SK-N-SH (cell line): ENCODE results near the gene TSPAN11. TPM values are rescaled to one million over a fixed set of nuclear protein-coding genes. Genes with fewer than 3 reads are reported as not detected.

Source experiments
- CTCF ChIA-PET: fragments of 300-600, 350-600 bp; formaldehyde crosslinking; extraction: SDS; loops from one replicate; lab custom pipeline; 2021; lab: Yijun Ruan, JAX
- POLR2A ChIA-PET: fragments of 350-600 bp; sonication (Branson Sonifier 250); formaldehyde crosslinking; extraction: SDS; loops from one replicate; lab custom pipeline; 2020; ENCODE audit warnings: antibody characterized with exemption, inconsistent platforms; lab: Yijun Ruan, JAX
- DNase-seq: peaks from one replicate; pipeline ENCODE4 v3.0.0; 2012
- H2AFZ ChIP-seq: fragments of 200-600 bp; sonication (generic); 2 replicates; pipeline ENCODE4 v1.8.1; 2016; ENCODE audit warnings: antibody characterized with exemption, mild to moderate bottlenecking, low read depth
- H3F3A ChIP-seq: fragments of 200-600 bp; sonication (generic); replicated peaks from 2 replicates; pipeline ENCODE3; 2016; ENCODE audit warnings: antibody characterized with exemption, mild to moderate bottlenecking; ENCODE audit not compliant: insufficient read depth
- H3K27ac ChIP-seq, 2 experiments: fragments of 200-500 bp in 1 of 2; fragments of 200-600 bp in 1 of 2; sonication (Bioruptor generic) in 1 of 2; sonication (generic), shearing (Covaris generic) in 1 of 2; 2 replicates each; pipeline versions ENCODE4 v1.5.1 to v1.6.1; 2014 to 2016; ENCODE audit warnings: low read depth in 2 of 2, inconsistent platforms in 1 of 2, low read length in 1 of 2, mild to moderate bottlenecking in 1 of 2, mixed read lengths in 1 of 2
- H3K27me3 ChIP-seq: fragments of 200-600 bp; sonication (generic), shearing (Covaris generic); 2 replicates; pipeline ENCODE4 v1.6.1; 2016; ENCODE audit warnings: mixed run types; ENCODE audit not compliant: insufficient read depth
- H3K36me3 ChIP-seq, 2 experiments: fragments of 200-500 bp in 1 of 2; fragments of 200-600 bp in 1 of 2; sonication (Bioruptor generic) in 1 of 2; sonication (generic) in 1 of 2; replicated peaks in 1 of 2; 2 replicates each; pipeline versions ENCODE3 to v1.5.1; 2014 to 2016; ENCODE audit warnings: low read length in 1 of 2, mild to moderate bottlenecking in 1 of 2; ENCODE audit not compliant: insufficient read depth in 2 of 2, control insufficient read depth in 1 of 2
- H3K4me1 ChIP-seq, 2 experiments: fragments of 200-500 bp in 1 of 2; fragments of 200-600 bp in 1 of 2; sonication (Bioruptor generic) in 1 of 2; sonication (generic), shearing (Covaris generic) in 1 of 2; 2 replicates each; pipeline versions ENCODE4 v1.5.1 to v1.6.1; 2014 to 2016; ENCODE audit warnings: low read depth in 1 of 2, low read length in 1 of 2, mixed run types in 1 of 2; ENCODE audit not compliant: insufficient read depth in 2 of 2, control insufficient read depth in 1 of 2
- H3K4me2 ChIP-seq: fragments of 200-600 bp; sonication (generic), shearing (Covaris generic); 2 replicates; pipeline ENCODE4 v1.6.1; 2017; ENCODE audit warnings: mixed run types
- H3K4me3 ChIP-seq, 2 experiments: fragments of 200-500 bp in 1 of 2; fragments of 200-600 bp in 1 of 2; sonication (Bioruptor generic) in 1 of 2; sonication (generic), shearing (Covaris generic) in 1 of 2; 2 replicates each; pipeline versions ENCODE4 v1.5.1 to v1.8.1; 2014 to 2016; ENCODE audit warnings: low read depth in 2 of 2, inconsistent platforms in 1 of 2, low read length in 1 of 2, mild to moderate bottlenecking in 1 of 2, mixed read lengths in 1 of 2, moderate library complexity in 1 of 2
- H3K79me2 ChIP-seq: fragments of 200-600 bp; sonication (generic); 2 replicates; pipeline ENCODE4 v1.8.1; 2017; ENCODE audit warnings: mild to moderate bottlenecking; ENCODE audit not compliant: insufficient read depth
- H3K9ac ChIP-seq: fragments of 200-600 bp; sonication (generic); 2 replicates; pipeline ENCODE4 v1.6.1; 2017; ENCODE audit warnings: mixed run types
- H3K9me2 ChIP-seq: fragments of 200-600 bp; sonication (generic); 2 replicates; pipeline ENCODE4 v1.6.1; 2017; ENCODE audit warnings: mixed run types
- H3K9me3 ChIP-seq: fragments of 200-600 bp; sonication (generic); 2 replicates; pipeline ENCODE4 v1.6.1; 2017; ENCODE audit warnings: mixed run types, mild to moderate bottlenecking, moderate library complexity
- H4K20me1 ChIP-seq: fragments of 200-600 bp; sonication (generic); 2 replicates; pipeline ENCODE4 v1.6.1; 2017; ENCODE audit warnings: mild to moderate bottlenecking, mixed run types; ENCODE audit not compliant: insufficient read depth
- CTCF ChIP-seq: fragments of 200-600 bp; sonication (generic); IDR thresholded peaks from 2 replicates; pipeline ENCODE4 v1.6.1; 2017; ENCODE audit warnings: antibody characterized with exemption, mild to moderate bottlenecking, moderate library complexity
- EP300 ChIP-seq, 2 experiments: IDR thresholded peaks; 2 replicates each; pipeline versions ENCODE4 v1.4.0 to v1.6.1; 2012; ENCODE audit warnings: borderline replicate concordance in 1 of 2, low read depth in 1 of 2, low read length in 1 of 2
- EZH2phosphoT487 ChIP-seq: fragments of 200-600 bp; sonication (generic); IDR thresholded peaks from 2 replicates; pipeline ENCODE4 v1.6.1; 2017; ENCODE audit warnings: low read depth, mixed run types, mild to moderate bottlenecking, antibody characterized with exemption, moderate library complexity, borderline replicate concordance
- FOXJ3 ChIP-seq: sonication (generic); formaldehyde crosslinking; IDR thresholded peaks from 2 replicates; pipeline ENCODE4 v1.5.1; 2020; ENCODE audit warnings: mild to moderate bottlenecking, missing genetic modification reagents
- GABPA ChIP-seq: IDR thresholded peaks from 2 replicates; pipeline ENCODE4 v1.4.0; 2012; ENCODE audit warnings: low read depth, mild to moderate bottlenecking
- GATA2 ChIP-seq: sonication (generic); formaldehyde crosslinking; IDR thresholded peaks from 2 replicates; pipeline ENCODE4 v1.5.0; 2020; ENCODE audit warnings: mild to moderate bottlenecking, missing genetic modification reagents
- JUND ChIP-seq: IDR thresholded peaks from 2 replicates; pipeline ENCODE4 v1.4.0; 2012
- RAD21 ChIP-seq: IDR thresholded peaks from 2 replicates; pipeline ENCODE4 v1.6.1; 2012; ENCODE audit warnings: mild to moderate bottlenecking, low read length
- RFX5 ChIP-seq: IDR thresholded peaks from 2 replicates; pipeline ENCODE4 v1.6.1; 2012; ENCODE audit warnings: mild to moderate bottlenecking, improper control_type of control experiment, low read length
- RXRA ChIP-seq: IDR thresholded peaks from 2 replicates; pipeline ENCODE4 v1.4.0; 2012; ENCODE audit warnings: low read depth, mild to moderate bottlenecking, borderline replicate concordance
- TCF12 ChIP-seq: IDR thresholded peaks from 2 replicates; pipeline ENCODE4 v1.4.0; 2012
- TEAD4 ChIP-seq: IDR thresholded peaks from 2 replicates; pipeline ENCODE4 v1.4.0; 2012; ENCODE audit warnings: mild to moderate bottlenecking, borderline replicate concordance; ENCODE audit not compliant: insufficient read depth
- USF1 ChIP-seq: IDR thresholded peaks from 2 replicates; pipeline ENCODE4 v1.4.0; 2012; ENCODE audit warnings: low read depth, borderline replicate concordance
- USF2 ChIP-seq: fragments of 150-350 bp; IDR thresholded peaks from 2 replicates; pipeline ENCODE4 v1.6.1; 2017; ENCODE audit warnings: antibody characterized with exemption, low read length, low read depth, borderline replicate concordance
- YY1 ChIP-seq: IDR thresholded peaks from 2 replicates; pipeline ENCODE4 v1.4.0; 2012; ENCODE audit warnings: low read depth, mild to moderate bottlenecking
- WGBS: methylation state at CpG from one replicate; pipeline ENCODE4 v1.1.6; 2017; ENCODE audit warnings: low lambda C conversion rate; 5-methylcytosine and 5-hydroxymethylcytosine counted together
- polyA plus RNA-seq, 3 experiments: library from polyadenylated mRNA; depleted of rRNA; stranded (reverse); fragments of >200 nt; gene quantifications; 2 replicates each; pipeline ENCODE4 v1.2.3, GENCODE V29; 2012
- TF ChIP-seq, protein P1 (sequence below): IDR thresholded peaks from 2 replicates; pipeline ENCODE4 v1.4.0; 2012; ENCODE audit warnings: low read depth, borderline replicate concordance
- TF ChIP-seq, protein P2 (sequence below): fragments of 150-350 bp; IDR thresholded peaks from 2 replicates; pipeline ENCODE4 v1.6.1; 2016; ENCODE audit warnings: mild to moderate bottlenecking, low read depth, low read length

The TSPAN11 gene
- polyA plus RNA-seq, 1 of the 3 experiments (the other 2 are of a cell fraction), result 6.4 TPM

DNA sequence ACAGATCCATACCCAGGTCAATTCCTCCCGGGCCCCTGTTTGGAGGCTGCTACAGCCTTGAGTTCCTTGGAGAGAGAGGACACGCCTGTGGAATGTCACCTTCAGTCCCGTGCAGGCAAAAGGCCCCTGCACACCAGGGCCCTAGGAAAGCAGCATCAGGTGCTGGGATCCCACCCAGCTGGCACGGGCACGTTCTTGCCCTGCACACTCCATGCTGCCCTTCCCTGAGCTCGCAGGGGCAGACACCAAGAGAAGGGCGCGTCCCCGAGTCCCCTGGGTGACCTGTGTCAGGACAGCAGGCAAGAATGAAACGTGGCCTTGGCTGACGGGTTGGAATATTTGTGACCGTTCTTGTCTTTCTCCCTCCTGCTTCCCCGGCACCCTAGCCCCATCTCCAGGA is 67.7 kb downstream of the TSPAN11 start:
- Histone ChIP-seq H3K9ac (no peak overlapping the region), H3K9me2 (no peaks in the 10 kb centered on the region), H4K20me1 (no peaks in the 10 kb centered on the region), H2AFZ (no peak overlapping the region), H3K27ac (no peak overlapping the region), H3K9me3 (no peaks in the 10 kb centered on the region), H3K27me3 (no peaks in the 10 kb centered on the region), H3F3A (no peaks in the 10 kb centered on the region), H3K4me1 (peaks cover 0 to 17% of the 10 kb centered on the region in 2 experiments; a peak in 1 of 4 replicates), H3K36me3 (no peaks in the 10 kb centered on the region)
- WGBS, result 83% methylated on average over 9 of the region's 13 CpGs
- TF ChIP-seq USF1 (no peak), EZH2phosphoT487 (no peak), GABPA (no peak), GATA2 (CRISPR knock-in tag) (no peak), TCF12 (no peak), TEAD4 (no peak), RFX5 (no peak), RXRA (no peak), YY1 (no peak), FOXJ3 (CRISPR knock-in tag) (no peak), RAD21 (no peak), EP300 (IDR thresholded peaks at IDR 0.05; ENCODE audit: borderline replicate concordance in 1 of 2, low read depth in 1 of 2, low read length in 1 of 2) (no peak), CTCF (no peak), USF2 (no peak), JUND (no peak)
- TF ChIP-seq, protein P1, sequence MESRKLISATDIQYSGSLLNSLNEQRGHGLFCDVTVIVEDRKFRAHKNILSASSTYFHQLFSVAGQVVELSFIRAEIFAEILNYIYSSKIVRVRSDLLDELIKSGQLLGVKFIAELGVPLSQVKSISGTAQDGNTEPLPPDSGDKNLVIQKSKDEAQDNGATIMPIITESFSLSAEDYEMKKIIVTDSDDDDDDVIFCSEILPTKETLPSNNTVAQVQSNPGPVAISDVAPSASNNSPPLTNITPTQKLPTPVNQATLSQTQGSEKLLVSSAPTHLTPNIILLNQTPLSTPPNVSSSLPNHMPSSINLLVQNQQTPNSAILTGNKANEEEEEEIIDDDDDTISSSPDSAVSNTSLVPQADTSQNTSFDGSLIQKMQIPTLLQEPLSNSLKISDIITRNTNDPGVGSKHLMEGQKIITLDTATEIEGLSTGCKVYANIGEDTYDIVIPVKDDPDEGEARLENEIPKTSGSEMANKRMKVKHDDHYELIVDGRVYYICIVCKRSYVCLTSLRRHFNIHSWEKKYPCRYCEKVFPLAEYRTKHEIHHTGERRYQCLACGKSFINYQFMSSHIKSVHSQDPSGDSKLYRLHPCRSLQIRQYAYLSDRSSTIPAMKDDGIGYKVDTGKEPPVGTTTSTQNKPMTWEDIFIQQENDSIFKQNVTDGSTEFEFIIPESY, result no peak
- TF ChIP-seq, protein P2, sequence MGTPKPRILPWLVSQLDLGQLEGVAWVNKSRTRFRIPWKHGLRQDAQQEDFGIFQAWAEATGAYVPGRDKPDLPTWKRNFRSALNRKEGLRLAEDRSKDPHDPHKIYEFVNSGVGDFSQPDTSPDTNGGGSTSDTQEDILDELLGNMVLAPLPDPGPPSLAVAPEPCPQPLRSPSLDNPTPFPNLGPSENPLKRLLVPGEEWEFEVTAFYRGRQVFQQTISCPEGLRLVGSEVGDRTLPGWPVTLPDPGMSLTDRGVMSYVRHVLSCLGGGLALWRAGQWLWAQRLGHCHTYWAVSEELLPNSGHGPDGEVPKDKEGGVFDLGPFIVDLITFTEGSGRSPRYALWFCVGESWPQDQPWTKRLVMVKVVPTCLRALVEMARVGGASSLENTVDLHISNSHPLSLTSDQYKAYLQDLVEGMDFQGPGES, result no peak
- TF ChIP-seq, all 33 proteins: peak for 0
- Histone ChIP-seq H3K79me2 (no peaks in the 10 kb centered on the region), H3K4me2 (no peak overlapping the region), H3K4me3 (no peak overlapping the region)
- CTCF ChIA-PET, result interaction anchor here (1.1 kb wide), 1 partner anchor 8 kb away, joined by 4 read pairs; no protein-coding TSS in a partner anchor
- POLR2A ChIA-PET, result no interaction called here
- no peak for DNase-seq
